GM23248 (cell line): Measurements from ENCODE around the gene AKT2. TPM values are rescaled to one million over a fixed set of nuclear protein-coding genes. Genes with fewer than 3 reads are reported as not detected.

Experiments used
- DNase-seq: peaks from one replicate; pipeline ENCODE4 v3.0.0-alpha.2; 2015
- H2AFZ ChIP-seq: fragments of 200-600 bp; sonication (generic); 2 replicates; pipeline ENCODE4 v1.6.1; 2016; ENCODE audit warnings: antibody characterized with exemption
- H3F3A ChIP-seq: fragments of 200-600 bp; sonication (generic); 2 replicates; pipeline ENCODE4 v1.6.1; 2016; ENCODE audit warnings: mild to moderate bottlenecking, antibody characterized with exemption, mixed run types; ENCODE audit not compliant: insufficient read depth
- H3K27ac ChIP-seq: fragments of 200-600 bp; sonication (generic); 2 replicates; pipeline ENCODE4 v1.5.1; 2016; ENCODE audit warnings: mild to moderate bottlenecking
- H3K27me3 ChIP-seq: fragments of 200-600 bp; sonication (generic); replicated peaks from 2 replicates; pipeline ENCODE4 v1.6.1; 2016; ENCODE audit warnings: mild to moderate bottlenecking; ENCODE audit not compliant: insufficient read depth
- H3K36me3 ChIP-seq: fragments of 200-600 bp; sonication (generic); 2 replicates; pipeline ENCODE4 v1.6.1; 2016; ENCODE audit warnings: low read depth, mild to moderate bottlenecking
- H3K4me1 ChIP-seq: fragments of 200-600 bp; sonication (generic); 2 replicates; pipeline ENCODE4 v1.6.1; 2016; ENCODE audit warnings: mild to moderate bottlenecking; ENCODE audit not compliant: insufficient read depth
- H3K4me2 ChIP-seq: fragments of 200-600 bp; sonication (generic); one replicate; pipeline ENCODE4 v1.6.1; 2016; ENCODE audit warnings: mild to moderate bottlenecking; ENCODE audit not compliant: unreplicated experiment
- H3K4me3 ChIP-seq: fragments of 200-600 bp; sonication (generic); 2 replicates; pipeline ENCODE4 v1.5.1; 2016; ENCODE audit warnings: mild to moderate bottlenecking
- H3K79me2 ChIP-seq: fragments of 200-600 bp; sonication (generic); 2 replicates; pipeline ENCODE4 v1.6.1; 2016; ENCODE audit warnings: mild to moderate bottlenecking; ENCODE audit not compliant: insufficient read depth
- H3K9ac ChIP-seq: fragments of 200-600 bp; sonication (generic); 2 replicates; pipeline ENCODE4 v1.6.1; 2016; ENCODE audit warnings: mild to moderate bottlenecking
- H3K9me2 ChIP-seq: fragments of 200-600 bp; sonication (generic); 2 replicates; pipeline ENCODE4 v1.6.1; 2016; ENCODE audit warnings: mixed run types, mild to moderate bottlenecking, moderate library complexity; ENCODE audit not compliant: insufficient read depth
- H3K9me3 ChIP-seq: fragments of 200-600 bp; sonication (generic); one replicate; pipeline ENCODE4 v1.6.1; 2017; ENCODE audit warnings: low read depth
- H4K20me1 ChIP-seq: fragments of 200-600 bp; sonication (generic); 2 replicates; pipeline ENCODE4 v1.6.0; 2016; ENCODE audit not compliant: insufficient read depth
- EZH2 ChIP-seq: fragments of 200-600 bp; sonication (generic); IDR thresholded peaks from 2 replicates; pipeline ENCODE4 v1.6.1; 2018; ENCODE audit warnings: antibody characterized with exemption, mild to moderate bottlenecking; ENCODE audit not compliant: insufficient read depth, poor library complexity, severe bottlenecking
- EZH2phosphoT487 ChIP-seq: fragments of 200-600 bp; sonication (generic); IDR thresholded peaks from 2 replicates; pipeline ENCODE4 v1.6.1; 2018; ENCODE audit warnings: antibody characterized with exemption, moderate library complexity, mild to moderate bottlenecking, low read depth; ENCODE audit not compliant: insufficient read depth
- WGBS, 2 experiments: methylation state at CpG; one replicate each; pipeline ENCODE4 v1.1.6; 2015 to 2017; ENCODE audit warnings: low lambda C conversion rate in 2 of 2, low coverage in 1 of 2; ENCODE audit errors: missing lambda C conversion rate in 2 of 2; 5-methylcytosine and 5-hydroxymethylcytosine counted together
- in situ Hi-C: fragments of 300-500 bp; cut with MboI; formaldehyde crosslinking; loops from 2 replicates; pipeline ENCODE4 v1.15.0; 2020
- polyA plus RNA-seq: library from polyadenylated mRNA; unstranded; fragments of >200 nt; fragmentation: Nextera tagmentation; extraction: Ambion mirVana; gene quantifications from 2 replicates; pipeline ENCODE4 v1.2.1, GENCODE V29; 2016
- total RNA-seq: library from RNA; depleted of rRNA; stranded (reverse); fragments of >200 nt; shearing (Covaris generic); gene quantifications from 2 replicates; pipeline ENCODE4 v1.2.3, GENCODE V29; 2014

AKT2 gene
- total and polyA plus RNA-seq, 2 experiments from 2014 or later, result 41.5 to 123 TPM

DNA sequence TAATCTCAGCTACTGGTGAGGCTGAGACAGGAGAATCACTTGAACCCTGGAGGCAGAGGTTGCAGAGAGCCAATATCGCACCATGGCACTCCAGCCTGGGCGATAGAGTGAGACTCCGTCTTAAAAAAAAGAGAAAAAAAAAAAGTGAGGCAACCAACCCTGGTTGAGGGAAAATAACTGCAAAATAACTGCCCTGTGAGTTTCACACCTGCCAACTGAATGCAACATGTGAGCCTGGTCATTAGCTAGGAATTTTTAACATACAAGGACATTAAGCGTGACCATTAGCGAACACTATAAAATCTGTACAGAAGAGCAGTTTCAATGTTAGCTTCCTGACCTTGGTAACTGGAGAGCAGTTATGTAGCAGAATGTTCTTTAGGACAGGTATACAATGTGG, 56.3 kb downstream of the AKT2 start:
- H3K9me2 ChIP-seq, result no peaks in the 10 kb centered on the region
- no peaks in the 10 kb centered on the region for H4K20me1 ChIP-seq
- H3K9ac ChIP-seq, result no peak overlapping the region
- no peaks in the 10 kb centered on the region for H3K36me3 ChIP-seq
- H3K9me3 ChIP-seq, result no peaks in the 10 kb centered on the region
- peak overlapping the region; percentile 55; the same call in 1 of the 2 replicates for H3K27ac ChIP-seq
- no peak overlapping the region for H3K4me3 ChIP-seq
- TF ChIP-seq EZH2phosphoT487 (no peak), EZH2 (no peak)
- peaks cover 28% of the 10 kb centered on the region for H3K4me1 ChIP-seq
- in situ Hi-C loops, result no loop called here
- no peak for DNase-seq
- H3K4me2 ChIP-seq, result peak overlapping the region; percentile 15
- 84 to 88% methylated on average over 5 of the region's 5 CpGs for WGBS, 2 experiments
- no peaks in the 10 kb centered on the region for H3K79me2 ChIP-seq
- no peak overlapping the region for H2AFZ ChIP-seq
- peaks cover 25% of the 10 kb centered on the region for H3F3A ChIP-seq
- no peaks in the 10 kb centered on the region for H3K27me3 ChIP-seq

DNA sequence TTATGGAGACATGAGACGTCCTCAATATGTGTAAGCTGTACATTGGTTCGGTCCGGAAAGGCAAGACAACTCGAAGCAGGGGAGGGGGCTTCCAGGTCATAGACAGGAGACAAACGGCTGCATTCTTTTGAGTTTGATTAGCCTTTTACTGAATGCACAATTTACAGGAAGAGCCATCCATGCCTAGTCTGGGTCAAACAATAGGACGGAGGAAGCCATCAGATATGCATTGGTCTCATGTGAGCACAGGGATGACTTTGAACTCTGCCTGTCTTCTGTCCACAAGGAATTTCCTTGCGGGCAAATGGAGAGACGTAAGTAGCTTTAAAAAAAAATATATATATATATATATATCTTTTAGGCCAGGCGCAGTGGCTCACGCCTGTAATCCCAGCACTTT, 56.8 kb downstream of the AKT2 start:
- Histone ChIP-seq H3K9me2 (no peaks in the 10 kb centered on the region), H3K36me3 (no peaks in the 10 kb centered on the region), H4K20me1 (no peaks in the 10 kb centered on the region), H3K4me3 (no peak overlapping the region), H3K79me2 (no peaks in the 10 kb centered on the region), H3K27me3 (no peaks in the 10 kb centered on the region), H3K9me3 (no peaks in the 10 kb centered on the region), H3F3A (peaks cover 25% of the 10 kb centered on the region), H3K4me2 (no peak overlapping the region), H2AFZ (no peak overlapping the region), H3K27ac (no peak overlapping the region), H3K9ac (no peak overlapping the region), H3K4me1 (peaks cover 28% of the 10 kb centered on the region)
- in situ Hi-C loops, result no loop called here
- TF ChIP-seq EZH2 (no peak), EZH2phosphoT487 (no peak)
- no peak for DNase-seq
- 60 to 61% methylated on average over 10 of the region's 10 CpGs for WGBS, 2 experiments

DNA sequence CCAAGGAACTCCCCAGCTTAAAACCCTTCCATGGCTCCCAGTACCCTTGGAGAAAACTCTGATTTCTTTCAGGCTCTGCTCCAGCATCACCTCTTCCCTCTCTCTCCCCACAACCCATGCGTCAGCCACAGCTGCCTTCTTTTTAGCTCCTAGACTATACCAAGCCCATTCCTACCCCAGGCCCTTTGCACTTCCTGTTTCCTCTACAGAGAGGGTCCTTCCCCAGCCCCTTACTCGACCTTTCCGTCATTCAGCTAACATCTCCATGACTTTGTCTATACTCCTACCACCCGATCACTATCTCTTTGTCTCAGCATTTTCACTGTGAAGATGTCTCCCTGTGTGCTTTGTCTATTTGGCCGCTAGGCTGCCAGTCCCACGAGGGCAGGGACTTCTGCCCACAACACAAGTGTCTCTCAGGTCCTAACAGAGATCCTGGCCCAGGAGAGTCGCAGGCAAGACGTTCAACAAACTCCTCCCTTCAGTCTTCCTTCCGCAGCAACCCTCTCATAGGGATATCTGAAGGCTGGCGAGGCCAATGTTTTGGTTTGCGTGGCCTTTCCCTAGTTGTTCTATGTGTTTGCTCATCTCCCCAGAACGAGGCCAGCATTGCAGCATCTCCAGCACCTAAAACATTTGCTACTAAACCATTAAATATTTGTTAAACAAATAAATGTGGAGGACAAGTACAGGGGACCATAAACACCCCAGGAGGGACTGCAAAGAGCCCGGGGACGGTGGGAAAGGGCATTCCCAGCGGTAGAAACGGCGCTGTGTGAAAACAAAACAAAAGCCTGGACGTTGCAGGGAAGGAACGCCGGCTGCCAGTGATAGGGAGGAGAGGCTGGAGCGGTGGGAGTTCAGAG, 59.5 kb downstream of the AKT2 start:
- 27 to 28% methylated on average over 21 of the region's 21 CpGs for WGBS, 2 experiments
- Histone ChIP-seq H3K36me3 (no peaks in the 10 kb centered on the region), H3K9me3 (no peaks in the 10 kb centered on the region), H3F3A (peaks cover 17% of the 10 kb centered on the region), H3K9ac (peak overlapping the region; percentile 19; the same call in 1 of the 2 replicates), H3K27ac (no peak overlapping the region), H4K20me1 (no peaks in the 10 kb centered on the region), H3K27me3 (no peaks in the 10 kb centered on the region), H3K4me1 (peaks cover 20% of the 10 kb centered on the region), H3K79me2 (no peaks in the 10 kb centered on the region), H3K4me2 (peak overlapping the region; percentile 55), H3K9me2 (no peaks in the 10 kb centered on the region), H3K4me3 (peak overlapping the region; percentile 48), H2AFZ (peak overlapping the region; percentile 75)
- TF ChIP-seq EZH2phosphoT487, result no peak
- no peak for TF ChIP-seq EZH2
- peak; percentile 59 for DNase-seq
- in situ Hi-C loops, result no loop called here

DNA sequence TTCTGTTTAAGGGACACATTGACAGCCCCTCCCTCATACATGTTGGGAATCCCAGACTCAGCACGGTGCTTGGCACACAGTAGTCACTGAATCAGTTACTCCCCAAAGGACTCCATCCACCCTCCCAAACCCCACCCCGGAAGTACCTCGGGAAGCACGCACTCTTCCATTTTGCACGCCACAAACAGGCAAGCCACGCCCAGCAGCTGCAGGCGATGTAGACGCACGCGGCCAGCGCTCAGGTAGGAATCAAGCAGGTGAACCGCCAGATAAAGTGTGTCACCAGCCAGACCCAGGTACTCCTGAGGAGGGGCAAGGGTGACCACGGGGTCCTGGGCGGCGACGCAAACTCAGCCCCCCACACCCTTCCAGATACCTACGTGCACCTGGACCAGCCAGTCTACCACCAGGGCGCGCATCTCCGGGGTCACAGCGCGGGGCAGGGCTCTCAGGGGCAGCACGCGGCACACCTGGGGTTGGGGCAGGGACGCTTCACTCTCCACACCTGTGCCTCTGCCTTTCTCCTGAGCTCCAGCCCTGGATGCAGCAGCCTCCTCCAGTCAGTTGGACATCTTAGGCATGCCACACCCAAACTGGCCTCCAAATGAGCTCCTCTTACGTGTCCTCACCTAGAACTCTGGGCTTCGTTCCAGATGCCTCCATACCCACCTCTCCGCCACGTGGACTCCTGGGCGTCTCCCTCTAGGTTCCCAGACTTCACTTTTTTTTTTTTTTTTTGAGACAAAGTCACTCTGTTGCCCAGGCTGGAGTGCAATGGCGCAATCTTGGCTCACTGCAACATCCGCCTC, 60.6 kb downstream of the AKT2 start:
- H3K9me3 ChIP-seq, result no peaks in the 10 kb centered on the region
- TF ChIP-seq EZH2phosphoT487, result no peak
- no peak for TF ChIP-seq EZH2
- H3K9ac ChIP-seq, result no peak overlapping the region
- peaks cover 14% of the 10 kb centered on the region for H3K4me1 ChIP-seq
- no peaks in the 10 kb centered on the region for H3K9me2 ChIP-seq
- 77 to 79% methylated on average over 30 to 32 of the region's 32 CpGs for WGBS, 2 experiments
- H3K27ac ChIP-seq, result no peak overlapping the region
- H4K20me1 ChIP-seq, result no peaks in the 10 kb centered on the region
- H3K79me2 ChIP-seq, result no peaks in the 10 kb centered on the region
- no peak overlapping the region for H3K4me2 ChIP-seq
- in situ Hi-C loops, result loop anchor here (5.0 kb wide), 1 partner anchor 82 kb away; no protein-coding TSS in a partner anchor
- DNase-seq, result no peak
- H3K27me3 ChIP-seq, result no peaks in the 10 kb centered on the region
- peaks cover 10% of the 10 kb centered on the region for H3F3A ChIP-seq
- no peak overlapping the region for H3K4me3 ChIP-seq
- no peak overlapping the region for H2AFZ ChIP-seq
- H3K36me3 ChIP-seq, result no peaks in the 10 kb centered on the region
